Epithelial cell of esophagus (primary cell): ENCODE measurements around the gene NT5C1A.

Source experiments
- DNase-seq: peaks from one replicate; pipeline ENCODE4 v3.0.0; 2010; ENCODE audit warnings: low read depth
- H3K4me3 ChIP-seq: 2 replicates; pipeline ENCODE4 v1.5.1; 2011; ENCODE audit warnings: mild to moderate bottlenecking, low read length, control low read depth
- TF ChIP-seq, protein P1 (sequence below): IDR thresholded peaks from 2 replicates; pipeline ENCODE4 v1.5.1; 2011; ENCODE audit warnings: low read depth, mild to moderate bottlenecking, low read length, control low read depth, inconsistent platforms; ENCODE audit not compliant: insufficient read depth; ENCODE audit errors: missing control alignments

NT5C1A gene

GRCh38 chr1:39711104-39711965 lies 39.4 kb upstream of the NT5C1A start:
- no peak overlapping the region for H3K4me3 ChIP-seq
- TF ChIP-seq, protein P1, sequence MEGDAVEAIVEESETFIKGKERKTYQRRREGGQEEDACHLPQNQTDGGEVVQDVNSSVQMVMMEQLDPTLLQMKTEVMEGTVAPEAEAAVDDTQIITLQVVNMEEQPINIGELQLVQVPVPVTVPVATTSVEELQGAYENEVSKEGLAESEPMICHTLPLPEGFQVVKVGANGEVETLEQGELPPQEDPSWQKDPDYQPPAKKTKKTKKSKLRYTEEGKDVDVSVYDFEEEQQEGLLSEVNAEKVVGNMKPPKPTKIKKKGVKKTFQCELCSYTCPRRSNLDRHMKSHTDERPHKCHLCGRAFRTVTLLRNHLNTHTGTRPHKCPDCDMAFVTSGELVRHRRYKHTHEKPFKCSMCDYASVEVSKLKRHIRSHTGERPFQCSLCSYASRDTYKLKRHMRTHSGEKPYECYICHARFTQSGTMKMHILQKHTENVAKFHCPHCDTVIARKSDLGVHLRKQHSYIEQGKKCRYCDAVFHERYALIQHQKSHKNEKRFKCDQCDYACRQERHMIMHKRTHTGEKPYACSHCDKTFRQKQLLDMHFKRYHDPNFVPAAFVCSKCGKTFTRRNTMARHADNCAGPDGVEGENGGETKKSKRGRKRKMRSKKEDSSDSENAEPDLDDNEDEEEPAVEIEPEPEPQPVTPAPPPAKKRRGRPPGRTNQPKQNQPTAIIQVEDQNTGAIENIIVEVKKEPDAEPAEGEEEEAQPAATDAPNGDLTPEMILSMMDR: no peak
- DNase-seq: no peak

- H3K4me3 ChIP-seq: no peak overlapping the region
- no peak for DNase-seq
- TF ChIP-seq, protein P1: no peak
These were observed 35.6 kb upstream of the NT5C1A start for GRCh38 chr1:39707506-39707905.

GRCh38 chr1:39704757-39705156 lies 32.9 kb upstream of the NT5C1A start:
- no peak overlapping the region for H3K4me3 ChIP-seq
- TF ChIP-seq, protein P1: no peak
- DNase-seq: no peak

- DNase-seq: no peak
- H3K4me3 ChIP-seq: no peak overlapping the region
- TF ChIP-seq, protein P1: no peak
These were observed 29.1 kb upstream of the NT5C1A start for GRCh38 chr1:39701049-39701439.

GRCh38 chr1:39700348-39700747 lies 28.4 kb upstream of the NT5C1A start:
- no peak for DNase-seq
- no peak overlapping the region for H3K4me3 ChIP-seq
- TF ChIP-seq, protein P1: no peak

DNA sequence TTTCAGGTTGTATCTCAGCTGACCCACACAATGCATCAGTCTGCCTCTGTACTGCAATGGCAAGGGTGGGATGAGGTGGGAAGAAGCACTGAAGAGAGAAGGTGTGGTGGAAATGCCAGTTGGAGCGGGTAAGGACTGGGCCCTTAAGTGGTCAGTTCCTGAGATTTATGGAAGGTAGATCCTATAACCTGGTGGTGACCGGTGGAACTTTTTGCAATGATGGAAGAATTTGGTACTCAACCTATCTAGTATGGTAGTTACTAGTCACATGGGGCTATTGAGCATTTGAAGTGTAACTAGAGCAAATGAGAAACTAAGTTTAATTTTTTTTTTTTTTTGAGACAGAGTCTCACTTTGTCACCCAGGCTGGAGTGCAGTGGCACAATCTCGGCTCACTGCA lies 27.5 kb upstream of the NT5C1A start:
- H3K4me3 ChIP-seq: no peak overlapping the region
- no peak for DNase-seq
- TF ChIP-seq, protein P1: no peak

DNA sequence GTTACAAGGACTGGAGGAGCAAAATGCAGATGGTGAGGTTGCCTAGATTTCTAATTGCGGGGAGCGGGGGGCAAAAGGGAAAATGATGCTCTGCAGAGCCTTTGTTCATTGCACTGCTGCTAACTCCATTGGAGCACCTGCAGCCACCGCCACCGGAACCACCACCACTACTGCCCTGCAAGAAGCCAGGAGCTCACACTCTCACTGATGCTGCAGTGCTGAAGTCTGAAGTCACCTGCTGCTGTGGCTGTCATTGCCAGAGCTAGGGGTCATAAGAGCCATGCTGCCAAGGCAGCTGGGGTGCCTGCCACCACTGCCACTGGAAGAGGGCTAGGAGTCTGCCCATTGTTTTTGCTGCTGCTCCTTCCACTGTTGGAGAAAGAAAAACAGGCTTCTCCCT lies 26.7 kb upstream of the NT5C1A start:
- H3K4me3 ChIP-seq: no peak overlapping the region
- no peak for DNase-seq
- TF ChIP-seq, protein P1: no peak
